Prostate gland (tissue), 2 donors: ENCODE measurements around the gene BAG5. TPM values are rescaled to one million over a fixed set of nuclear protein-coding genes. Genes with fewer than 3 reads are reported as not detected.

Experiments
- DNase-seq: peaks from one replicate; pipeline ENCODE4 v3.0.0-alpha.2; 2019; ENCODE audit warnings: low spot score
- H3K27ac ChIP-seq, 2 donors: fragments of 200-600 bp; sonication (generic); 2 replicates each; pipeline ENCODE4 v1.5.1; 2017 to 2019
- H3K27me3 ChIP-seq: fragments of 200-600 bp; sonication (generic); replicated peaks from 2 replicates; pipeline ENCODE4 v1.5.1; 2019; ENCODE audit not compliant: insufficient read depth
- H3K36me3 ChIP-seq, 2 donors: fragments of 200-600 bp; sonication (generic); 1 replicate in 1 of 2; 2 replicates in 1 of 2; pipeline versions ENCODE4 v1.5.1 to v1.8.1; 2017 to 2019
- H3K4me1 ChIP-seq: fragments of 200-600 bp; sonication (generic); replicated peaks from 2 replicates; pipeline ENCODE4 v1.5.1; 2019
- H3K4me3 ChIP-seq, 2 donors: fragments of 200-600 bp; sonication (generic); 2 replicates each; pipeline ENCODE4 v1.5.1; 2017 to 2019
- H3K9me3 ChIP-seq: fragments of 200-600 bp; sonication (generic); 2 replicates; pipeline ENCODE4 v1.5.1; 2017
- POLR2A ChIP-seq: fragments of 450-650 bp; IDR thresholded peaks from one replicate; pipeline ENCODE4 v1.6.1; 2016; ENCODE audit warnings: antibody characterized with exemption, mild to moderate bottlenecking
- POLR2AphosphoS5 ChIP-seq: sonication (generic); formaldehyde crosslinking; IDR thresholded peaks from one replicate; pipeline ENCODE4 v1.6.1; 2017; ENCODE audit warnings: antibody characterized with exemption
- WGBS: methylation state at CpG from one replicate; pipeline ENCODE4 v1.1.5; 2018; 5-methylcytosine and 5-hydroxymethylcytosine counted together
- intact Hi-C: fragments of 100-400 bp; cut with DNase I; formaldehyde crosslinking; loops from one replicate; pipeline ENCODE4 v1.14.2; 2022
- total RNA-seq, 2 donors: library from RNA; depleted of rRNA; stranded (reverse); fragments of >200 nt; gene quantifications; one replicate each; pipeline ENCODE4 v1.1.0, GENCODE V29; 2016
- TF ChIP-seq, protein P1 (sequence below), 4 experiments: fragments of 200-600 bp in 2 of 4; fragments of 450-650 bp in 2 of 4; sonication (generic) in 2 of 4; IDR thresholded peaks; 1 replicate in 3 of 4; 2 replicates in 1 of 4; pipeline ENCODE4 v1.5.1; 2016 to 2019; ENCODE audit warnings: antibody characterized with exemption in 4 of 4, mild to moderate bottlenecking in 2 of 4, moderate library complexity in 2 of 4

BAG5 gene
- total RNA-seq, 2 donors from 2014 or later, result 31.2 to 33.3 TPM

DNA sequence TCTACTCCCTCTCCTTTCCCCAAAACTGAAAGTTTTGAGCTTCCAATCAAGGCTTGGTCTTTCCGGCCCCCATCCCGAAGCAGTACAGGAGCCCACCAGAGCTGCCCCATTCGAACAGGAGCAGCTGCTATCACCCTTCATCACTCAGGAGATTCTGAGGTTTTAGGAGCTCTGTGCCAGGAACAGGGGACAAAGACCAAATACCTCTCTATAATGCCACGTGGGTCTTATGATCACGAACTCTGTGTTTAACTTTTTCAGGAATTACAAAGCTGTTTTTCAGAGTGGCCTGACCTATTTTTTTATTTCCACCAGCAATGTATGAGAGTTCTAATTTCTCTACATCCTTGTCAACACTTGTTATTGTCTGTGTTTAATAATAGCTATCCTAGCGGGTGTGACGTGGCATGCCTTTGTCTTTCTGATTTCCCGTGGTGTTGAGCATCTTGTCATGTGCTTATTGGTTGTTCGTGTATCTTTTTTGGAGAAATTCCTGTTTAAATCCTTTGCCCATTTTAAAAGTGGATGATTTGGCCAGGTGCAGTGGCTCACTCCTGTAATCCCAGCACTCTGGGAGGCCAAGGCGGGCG, 22.0 kb upstream of the BAG5 start:
- Histone ChIP-seq H3K4me3 (no peak overlapping the region), H3K36me3 (no peaks in the 10 kb centered on the region), H3K9me3 (no peaks in the 10 kb centered on the region), H3K27ac (no peak overlapping the region), H3K4me1 (no peaks in the 10 kb centered on the region), H3K27me3 (no peaks in the 10 kb centered on the region)
- TF ChIP-seq, protein P1, sequence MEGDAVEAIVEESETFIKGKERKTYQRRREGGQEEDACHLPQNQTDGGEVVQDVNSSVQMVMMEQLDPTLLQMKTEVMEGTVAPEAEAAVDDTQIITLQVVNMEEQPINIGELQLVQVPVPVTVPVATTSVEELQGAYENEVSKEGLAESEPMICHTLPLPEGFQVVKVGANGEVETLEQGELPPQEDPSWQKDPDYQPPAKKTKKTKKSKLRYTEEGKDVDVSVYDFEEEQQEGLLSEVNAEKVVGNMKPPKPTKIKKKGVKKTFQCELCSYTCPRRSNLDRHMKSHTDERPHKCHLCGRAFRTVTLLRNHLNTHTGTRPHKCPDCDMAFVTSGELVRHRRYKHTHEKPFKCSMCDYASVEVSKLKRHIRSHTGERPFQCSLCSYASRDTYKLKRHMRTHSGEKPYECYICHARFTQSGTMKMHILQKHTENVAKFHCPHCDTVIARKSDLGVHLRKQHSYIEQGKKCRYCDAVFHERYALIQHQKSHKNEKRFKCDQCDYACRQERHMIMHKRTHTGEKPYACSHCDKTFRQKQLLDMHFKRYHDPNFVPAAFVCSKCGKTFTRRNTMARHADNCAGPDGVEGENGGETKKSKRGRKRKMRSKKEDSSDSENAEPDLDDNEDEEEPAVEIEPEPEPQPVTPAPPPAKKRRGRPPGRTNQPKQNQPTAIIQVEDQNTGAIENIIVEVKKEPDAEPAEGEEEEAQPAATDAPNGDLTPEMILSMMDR (IDR thresholded peaks at IDR 0.05), result no peak
- no peak for TF ChIP-seq POLR2A
- TF ChIP-seq POLR2AphosphoS5, result no peak
- WGBS, result 84% methylated on average over 11 of the region's 11 CpGs
- intact Hi-C loops, result no loop called here
- DNase-seq, result no peak

DNA sequence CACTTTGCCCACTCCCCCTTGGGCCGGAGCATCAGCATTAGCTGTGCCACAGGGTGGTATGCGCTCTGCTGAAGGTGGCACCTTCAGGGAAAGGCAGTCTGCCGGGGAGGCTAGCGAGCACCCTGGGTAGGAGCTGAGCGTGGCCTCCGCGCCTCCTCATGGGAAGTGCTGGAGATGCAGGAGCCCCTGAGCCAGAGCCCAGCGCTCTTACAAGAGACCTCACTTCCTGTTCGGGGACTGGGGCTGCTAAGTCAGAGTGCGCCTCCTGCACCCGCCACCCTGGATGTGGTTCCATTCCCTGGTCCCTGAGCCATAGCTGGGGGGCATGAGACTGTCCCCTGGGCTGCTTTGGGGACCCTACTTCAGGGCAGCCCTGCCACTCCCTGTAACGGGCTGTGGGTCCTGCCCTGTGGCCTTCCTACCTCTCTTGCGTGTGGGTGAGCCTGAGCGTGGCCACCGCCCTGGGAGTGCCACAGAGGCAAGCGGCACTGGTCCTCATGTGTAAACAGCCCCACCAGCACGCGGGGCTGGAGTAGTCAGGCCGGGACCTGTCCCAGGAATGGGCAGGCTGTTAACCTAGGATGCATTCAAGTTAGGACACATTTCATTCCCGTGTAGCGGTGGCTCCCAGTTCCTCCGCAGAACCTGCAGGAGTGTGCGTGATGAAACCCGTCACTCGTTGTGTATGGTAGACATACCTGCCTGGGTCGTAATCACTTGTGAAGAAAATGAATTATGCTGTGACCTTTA, 19.7 kb upstream of the BAG5 start:
- WGBS, result 57% methylated on average over 21 of the region's 26 CpGs
- DNase-seq, result peak; percentile 69
- Histone ChIP-seq H3K4me1 (peaks cover 3% of the 10 kb centered on the region), H3K9me3 (no peaks in the 10 kb centered on the region), H3K4me3 (no peak overlapping the region), H3K27ac (peak overlapping the region; percentile 30 to 56), H3K36me3 (no peaks in the 10 kb centered on the region), H3K27me3 (no peaks in the 10 kb centered on the region)
- TF ChIP-seq POLR2AphosphoS5, result peak; percentile 56
- TF ChIP-seq POLR2A, result no peak
- TF ChIP-seq, protein P1 (IDR thresholded peaks at IDR 0.05), result no peak
- intact Hi-C loops, result no loop called here

DNA sequence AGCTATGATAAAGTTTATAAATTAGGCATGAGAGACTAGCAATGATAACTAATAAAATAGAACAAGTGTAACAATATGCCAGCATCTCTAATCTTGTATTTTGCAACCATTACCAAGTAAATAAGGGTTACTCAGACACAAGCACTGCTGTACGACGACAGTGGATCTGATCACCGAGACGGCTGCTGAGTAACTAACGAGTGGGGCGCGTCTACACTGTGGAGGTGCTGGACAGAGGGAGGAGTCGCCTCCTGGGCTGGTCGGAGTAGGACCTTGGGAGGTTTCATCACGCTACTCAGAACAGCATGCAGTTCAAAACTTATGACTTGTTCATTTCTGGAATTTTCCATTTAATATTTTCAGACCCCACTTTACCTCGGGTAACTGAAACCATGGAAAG, 18.7 kb upstream of the BAG5 start:
- TF ChIP-seq, protein P1 (IDR thresholded peaks at IDR 0.05), result no peak
- TF ChIP-seq POLR2AphosphoS5 (no peak), POLR2A (no peak)
- Histone ChIP-seq H3K4me3 (no peak overlapping the region), H3K9me3 (no peaks in the 10 kb centered on the region), H3K4me1 (peaks cover 9% of the 10 kb centered on the region), H3K27ac (peak overlapping the region in 1 of 2 donors; percentile 30), H3K36me3 (no peaks in the 10 kb centered on the region), H3K27me3 (no peaks in the 10 kb centered on the region)
- intact Hi-C loops, result no loop called here
- DNase-seq, result no peak
- 86% methylated on average over 11 of the region's 11 CpGs for WGBS

DNA sequence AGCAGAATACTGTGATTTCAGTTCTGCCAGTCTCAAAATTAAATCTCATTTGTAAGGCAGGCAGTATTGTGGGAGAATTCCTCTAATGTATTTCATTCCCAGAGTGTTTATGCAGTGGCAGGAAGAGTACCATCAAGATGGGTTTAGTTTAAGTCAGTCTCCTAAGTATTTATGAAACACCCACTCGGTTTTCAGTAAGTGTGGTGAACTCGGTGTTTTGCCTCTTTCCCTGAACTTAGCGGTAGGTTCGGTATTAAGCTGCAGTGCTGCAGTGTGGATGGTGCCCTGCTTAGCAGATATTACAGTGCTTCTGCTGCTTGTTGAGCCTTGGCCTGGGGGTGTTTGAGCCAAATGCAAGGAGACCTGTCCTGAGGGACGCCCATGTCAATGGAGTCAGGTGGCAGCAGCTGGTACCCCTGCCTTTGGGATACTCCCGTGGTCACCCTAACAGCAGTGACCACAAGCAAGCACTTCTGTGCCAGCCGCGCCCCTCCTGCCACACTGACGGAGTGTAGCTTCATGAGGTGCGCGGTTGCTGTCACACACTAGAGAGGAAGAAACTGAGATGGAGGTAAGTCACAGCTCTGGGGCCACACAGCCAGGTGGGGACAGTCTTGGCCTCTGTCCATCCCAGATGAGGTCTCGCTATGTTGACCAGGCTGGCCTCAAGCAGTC, 16.1 kb upstream of the BAG5 start:
- H3K27ac ChIP-seq, result no peak overlapping the region
- no peak for DNase-seq
- no peak for TF ChIP-seq POLR2AphosphoS5
- TF ChIP-seq, protein P1 (IDR thresholded peaks at IDR 0.05), result no peak
- TF ChIP-seq POLR2A, result no peak
- H3K4me3 ChIP-seq, result no peak overlapping the region
- intact Hi-C loops, result loop anchor here (10.0 kb wide), 1 partner anchor 336 kb away; no protein-coding TSS in a partner anchor
- H3K36me3 ChIP-seq, result no peaks in the 10 kb centered on the region
- no peaks in the 10 kb centered on the region for H3K9me3 ChIP-seq
- WGBS, result 89% methylated on average over 12 of the region's 12 CpGs
- peaks cover 14% of the 10 kb centered on the region for H3K4me1 ChIP-seq
- H3K27me3 ChIP-seq, result no peaks in the 10 kb centered on the region
